Cerebellar nuclear complex (tissue), 1 donor: ENCODE results near the gene SEC31B.

Source experiments
- DNase-seq, 2 experiments: peaks; one replicate each; lab custom pipeline; 2025; lab: John Stamatoyannopoulos, UW

Gene SEC31B

GRCh38 chr10:100447663-100448062 lies 72.0 kb downstream of the SEC31B start:
- DNase-seq = no peak

DNA sequence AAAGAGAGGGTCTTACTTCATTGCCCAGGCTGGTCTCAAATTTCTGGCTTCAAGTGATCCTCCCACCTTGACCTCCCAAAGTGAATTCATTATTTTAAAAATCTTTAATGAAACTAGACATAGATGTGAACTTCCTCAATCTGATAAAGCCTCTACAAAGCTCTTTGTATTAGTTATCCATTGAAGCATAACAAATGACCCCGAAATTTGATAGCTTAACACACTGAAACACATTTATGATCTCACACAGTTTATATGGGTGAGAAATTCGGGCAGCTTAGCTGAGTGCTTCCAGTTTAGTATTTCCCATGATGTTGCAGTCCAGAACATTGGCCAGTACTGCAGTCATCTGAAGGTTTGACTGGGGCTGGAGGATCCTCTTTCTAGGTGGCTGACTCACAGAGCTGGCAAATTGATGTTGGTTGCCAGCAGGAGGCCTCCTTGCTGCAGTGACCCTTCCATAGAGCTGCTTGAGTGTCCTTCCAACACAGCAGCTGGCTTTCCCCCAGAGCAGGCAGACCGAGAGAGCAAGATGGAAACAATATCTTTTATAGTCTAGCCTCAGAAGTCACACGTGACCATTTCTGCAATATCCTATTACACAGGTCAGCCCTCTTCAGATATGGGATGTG lies 73.4 kb downstream of the SEC31B start:
- no peak for DNase-seq

- DNase-seq = no peak
Observed at GRCh38 chr10:100442548-100442947, 77.1 kb downstream of the SEC31B start.

- no peak for DNase-seq
Observed at GRCh38 chr10:100438674-100439315, 80.9 kb downstream of the SEC31B start.
